ENCODE results near the gene ZNF443. TPM values are rescaled to one million over a fixed set of nuclear protein-coding genes. Genes with fewer than 3 reads are reported as not detected.
"Not testable (repeated sequence)": the region's sequence is repeated elsewhere in the genome, so short reads cannot be mapped to it uniquely, and the experiment has no call there.

Gene ZNF443
- total and polyA plus RNA-seq, 11 donors, result 1.4 to 3.6 (median 1.9) TPM

GRCh38 chr19:12478234-12478941 is 37.6 kb upstream of the ZNF443 start:
- 65 to 68% (median 67%) methylated on average over 5 of the region's 5 CpGs for WGBS, 4 donors

DNA sequence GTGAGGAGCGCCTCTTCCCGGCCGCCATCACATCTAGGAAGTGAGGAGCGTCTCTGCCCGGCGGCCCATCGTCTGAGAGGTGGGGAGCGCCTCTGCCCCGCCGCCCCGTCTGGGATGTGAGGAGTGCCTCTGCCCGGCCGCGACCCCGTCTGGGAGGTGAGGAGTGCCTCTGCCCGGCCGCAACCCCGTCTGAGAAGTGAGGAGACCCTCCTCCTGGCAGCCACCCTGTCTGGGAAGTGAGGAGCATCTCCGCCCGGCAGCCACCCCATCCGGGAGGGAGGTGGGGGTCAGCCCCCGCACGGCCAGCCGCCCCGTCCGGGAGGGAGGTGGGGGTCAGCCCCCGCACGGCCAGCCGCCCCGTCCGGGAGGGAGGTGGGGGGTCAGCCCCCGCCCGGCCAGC is 26.8 kb upstream of the ZNF443 start:
- H3K4me1 ChIP-seq; DNase-seq; intact Hi-C loops (cut with DNase I); H3K27me3 ChIP-seq; ATAC-seq; H3K27ac ChIP-seq; H3K4me3 ChIP-seq: not testable (repeated sequence)
- Histone ChIP-seq H3K36me3 (peaks cover 8 to 45% (median 27%) of the 10 kb centered on the region in 9 donors), H3K9me3 (peaks cover 0 to 87% (median 45%) of the 10 kb centered on the region in 12 donors)
- WGBS, 4 donors, result 92 to 98% (median 97%) methylated on average over 5 to 33 of the region's 33 CpGs

More at GRCh38 chr19:12478234-12478941, 37.6 kb upstream of the ZNF443 start:
- no peak for DNase-seq
- TF ChIP-seq, protein P1, sequence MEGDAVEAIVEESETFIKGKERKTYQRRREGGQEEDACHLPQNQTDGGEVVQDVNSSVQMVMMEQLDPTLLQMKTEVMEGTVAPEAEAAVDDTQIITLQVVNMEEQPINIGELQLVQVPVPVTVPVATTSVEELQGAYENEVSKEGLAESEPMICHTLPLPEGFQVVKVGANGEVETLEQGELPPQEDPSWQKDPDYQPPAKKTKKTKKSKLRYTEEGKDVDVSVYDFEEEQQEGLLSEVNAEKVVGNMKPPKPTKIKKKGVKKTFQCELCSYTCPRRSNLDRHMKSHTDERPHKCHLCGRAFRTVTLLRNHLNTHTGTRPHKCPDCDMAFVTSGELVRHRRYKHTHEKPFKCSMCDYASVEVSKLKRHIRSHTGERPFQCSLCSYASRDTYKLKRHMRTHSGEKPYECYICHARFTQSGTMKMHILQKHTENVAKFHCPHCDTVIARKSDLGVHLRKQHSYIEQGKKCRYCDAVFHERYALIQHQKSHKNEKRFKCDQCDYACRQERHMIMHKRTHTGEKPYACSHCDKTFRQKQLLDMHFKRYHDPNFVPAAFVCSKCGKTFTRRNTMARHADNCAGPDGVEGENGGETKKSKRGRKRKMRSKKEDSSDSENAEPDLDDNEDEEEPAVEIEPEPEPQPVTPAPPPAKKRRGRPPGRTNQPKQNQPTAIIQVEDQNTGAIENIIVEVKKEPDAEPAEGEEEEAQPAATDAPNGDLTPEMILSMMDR (IDR thresholded peaks at IDR 0.05), result no peak
- TF ChIP-seq POLR2A (IDR thresholded peaks at IDR 0.05), result no peak
- no peak overlapping the region for H3K27ac ChIP-seq
- intact Hi-C loops (cut with DNase I), result no loop called here
- H3K4me1 ChIP-seq, result peaks cover 0 to 26% (median 9%) of the 10 kb centered on the region in 12 donors
- H3K9me3 ChIP-seq, result peaks cover 0 to 7% (median 0%) of the 10 kb centered on the region in 12 donors
- no peak overlapping the region for H3K4me3 ChIP-seq
- no peaks in the 10 kb centered on the region for H3K27me3 ChIP-seq
- peak in 2 of 4 donors; percentile 39 to 68 for ATAC-seq
- no peaks in the 10 kb centered on the region for H3K36me3 ChIP-seq

GRCh38 chr19:12465211-12465610 is 24.4 kb upstream of the ZNF443 start:
- TF ChIP-seq, protein P1 (IDR thresholded peaks at IDR 0.05), result no peak
- TF ChIP-seq POLR2A (IDR thresholded peaks at IDR 0.05), result no peak
- no peak overlapping the region for H3K4me3 ChIP-seq
- DNase-seq (no peak), ATAC-seq (no peak)
- peaks cover 8 to 68% (median 27%) of the 10 kb centered on the region in 9 donors for H3K36me3 ChIP-seq
- 77 to 97% (median 86%) methylated on average over 5 of the region's 5 CpGs for WGBS, 4 donors
- no peaks in the 10 kb centered on the region for H3K4me1 ChIP-seq
- H3K27me3 ChIP-seq, result no peaks in the 10 kb centered on the region
- intact Hi-C loops (cut with DNase I), result no loop called here
- H3K27ac ChIP-seq, result no peak overlapping the region
- peaks cover 0 to 93% (median 61%) of the 10 kb centered on the region in 12 donors for H3K9me3 ChIP-seq

GRCh38 chr19:12464769-12465168 is 23.9 kb upstream of the ZNF443 start:
- intact Hi-C loops (cut with DNase I), result no loop called here
- no peak overlapping the region for H3K4me3 ChIP-seq

GRCh38 chr19:12464139-12464538 is 23.3 kb upstream of the ZNF443 start:
- H3K4me3 ChIP-seq; DNase-seq; H3K4me1 ChIP-seq; ATAC-seq; intact Hi-C loops (cut with DNase I); H3K27ac ChIP-seq; H3K27me3 ChIP-seq: not testable (repeated sequence)
- H3K36me3 ChIP-seq, result peaks cover 8 to 71% (median 27%) of the 10 kb centered on the region in 9 donors
- WGBS, 4 donors, result 96 to 98% (median 98%) methylated on average over 6 of the region's 6 CpGs
- H3K9me3 ChIP-seq, result peaks cover 0 to 93% (median 62%) of the 10 kb centered on the region in 12 donors

More at GRCh38 chr19:12464769-12465168, 23.9 kb upstream of the ZNF443 start:
- no peaks in the 10 kb centered on the region for H3K27me3 ChIP-seq
- H3K4me1 ChIP-seq, result no peaks in the 10 kb centered on the region
- peaks cover 0 to 94% (median 62%) of the 10 kb centered on the region in 12 donors for H3K9me3 ChIP-seq
- no peak for TF ChIP-seq POLR2A (IDR thresholded peaks at IDR 0.05)
- TF ChIP-seq, protein P1 (IDR thresholded peaks at IDR 0.05), result no peak
- no peak for ATAC-seq
- DNase-seq, result no peak
- H3K36me3 ChIP-seq, result peaks cover 8 to 71% (median 27%) of the 10 kb centered on the region in 9 donors
- no peak overlapping the region for H3K27ac ChIP-seq
- 97 to 99% (median 98%) methylated on average over 3 of the region's 3 CpGs for WGBS, 4 donors
